IMR-90 (cell line): ENCODE measurements around the gene WDR91. TPM values are rescaled to one million over a fixed set of nuclear protein-coding genes. Genes with fewer than 3 reads are reported as not detected.
A peak's percentile ranks its signal among the peaks of the same experiment; 100 is the strongest.

Experiments used
- ATAC-seq: fragments of 200-7000 bp; cut with Tn5 transposase; 2 replicates; pipeline ENCODE4 v1.9.1; 2020; ENCODE audit warnings: low read depth, mild to moderate bottlenecking, moderate library complexity
- BruUV-seq: library from RNA; stranded (reverse); fragments of 400-500 nt; replicated peaks from 2 replicates; lab custom pipeline; 2021; lab: Mats Ljungman, UMichigan
- CTCF ChIA-PET: fragments of 300-600 bp; formaldehyde crosslinking; extraction: SDS; loops from one replicate; lab custom pipeline; 2021; ENCODE audit warnings: antibody characterized with exemption; lab: Yijun Ruan, JAX
- POLR2A ChIA-PET: fragments of 300-600 bp; sonication (Branson Sonifier 250); formaldehyde crosslinking; loops from one replicate; lab custom pipeline; 2022; ENCODE audit warnings: antibody characterized with exemption; ENCODE audit not compliant: unreplicated experiment; lab: Charles Lee
- DNase-seq: peaks from one replicate; pipeline ENCODE4 v3.0.0; 2013
- H2AFZ ChIP-seq: replicated peaks from 2 replicates; pipeline ENCODE3; 2013; ENCODE audit warnings: low read length, mild to moderate bottlenecking; ENCODE audit not compliant: poor library complexity
- H2AK5ac ChIP-seq: 2 replicates; pipeline ENCODE4 v1.6.1; 2013; ENCODE audit warnings: low read depth, low read length, inconsistent platforms
- H2AK9ac ChIP-seq: replicated peaks from 2 replicates; pipeline ENCODE3; 2013; ENCODE audit warnings: mild to moderate bottlenecking, low read depth, low read length, moderate library complexity; ENCODE audit not compliant: poor library complexity
- H2BK120ac ChIP-seq: 2 replicates; pipeline ENCODE4 v1.6.1; 2013; ENCODE audit warnings: low read depth, low read length, inconsistent platforms
- H2BK15ac ChIP-seq: 3 replicates; pipeline ENCODE4 v1.6.1; 2013; ENCODE audit warnings: low read depth, low read length, inconsistent platforms
- H2BK20ac ChIP-seq: 2 replicates; pipeline ENCODE4 v1.6.1; 2013; ENCODE audit warnings: low read depth, mild to moderate bottlenecking, inconsistent platforms, low read length, moderate library complexity
- H2BK5ac ChIP-seq: 2 replicates; pipeline ENCODE4 v1.6.1; 2013; ENCODE audit warnings: mild to moderate bottlenecking, low read depth, low read length, inconsistent platforms; ENCODE audit not compliant: poor library complexity, severe bottlenecking
- H3K14ac ChIP-seq: replicated peaks from 2 replicates; pipeline ENCODE4 v1.6.1; 2013; ENCODE audit warnings: low read depth, low read length, inconsistent platforms
- H3K18ac ChIP-seq: 2 replicates; pipeline ENCODE4 v1.6.1; 2013; ENCODE audit warnings: low read depth, low read length, control low read depth
- H3K23ac ChIP-seq: 2 replicates; pipeline ENCODE4 v1.6.1; 2013; ENCODE audit warnings: low read depth, low read length, inconsistent platforms
- H3K27ac ChIP-seq: 2 replicates; pipeline ENCODE4 v1.5.1; 2013; ENCODE audit warnings: mild to moderate bottlenecking, control low read depth, low read length; ENCODE audit not compliant: insufficient read depth
- H3K27me3 ChIP-seq: 2 replicates; pipeline ENCODE4 v1.6.1; 2013; ENCODE audit warnings: low read length; ENCODE audit not compliant: control insufficient read depth, insufficient read depth
- H3K36me3 ChIP-seq: 2 replicates; pipeline ENCODE4 v1.6.1; 2013; ENCODE audit warnings: low read length, mixed read lengths; ENCODE audit not compliant: control insufficient read depth, insufficient read depth
- H3K4ac ChIP-seq: 2 replicates; pipeline ENCODE4 v1.6.1; 2013; ENCODE audit warnings: low read depth, low read length, inconsistent platforms
- H3K4me1 ChIP-seq: 2 replicates; pipeline ENCODE4 v1.6.1; 2013; ENCODE audit warnings: low read length, mixed read lengths; ENCODE audit not compliant: control insufficient read depth, insufficient read depth
- H3K4me2 ChIP-seq: 2 replicates; pipeline ENCODE4 v1.6.1; 2013; ENCODE audit warnings: low read depth, mild to moderate bottlenecking, control low read depth, low read length, moderate library complexity
- H3K4me3 ChIP-seq: 2 replicates; pipeline ENCODE4 v1.5.1; 2013; ENCODE audit warnings: low read depth, mild to moderate bottlenecking, control low read depth, low read length, moderate library complexity; ENCODE audit not compliant: insufficient read depth
- H3K56ac ChIP-seq: 2 replicates; pipeline ENCODE4 v1.6.1; 2013; ENCODE audit warnings: low read length, inconsistent platforms; ENCODE audit not compliant: insufficient read depth; ENCODE audit errors: extremely low read depth
- H3K79me1 ChIP-seq, 2 experiments: 2 replicates each; pipeline ENCODE4 v1.6.1; 2013; ENCODE audit warnings: low read length in 2 of 2, inconsistent platforms in 1 of 2, low read depth in 1 of 2
- H3K9ac ChIP-seq: 2 replicates; pipeline ENCODE4 v1.6.1; 2013; ENCODE audit warnings: low read depth, low read length, control low read depth
- H3K9me1 ChIP-seq: 2 replicates; pipeline ENCODE4 v1.6.1; 2013; ENCODE audit warnings: low read length, inconsistent platforms; ENCODE audit not compliant: insufficient read depth
- H3K9me3 ChIP-seq: 2 replicates; pipeline ENCODE4 v1.6.1; 2013; ENCODE audit warnings: low read length; ENCODE audit not compliant: control insufficient read depth, insufficient read depth
- H4K20me1 ChIP-seq: 2 replicates; pipeline ENCODE4 v1.6.1; 2013; ENCODE audit warnings: low read length, inconsistent platforms; ENCODE audit not compliant: insufficient read depth
- H4K5ac ChIP-seq: 2 replicates; pipeline ENCODE4 v1.6.1; 2013; ENCODE audit warnings: mild to moderate bottlenecking, low read depth, low read length, control low read depth
- H4K8ac ChIP-seq, 2 experiments: 2 replicates each; pipeline ENCODE4 v1.6.1; 2013; ENCODE audit warnings: low read depth in 2 of 2, low read length in 2 of 2, control low read depth in 1 of 2, inconsistent platforms in 1 of 2
- H4K91ac ChIP-seq: 2 replicates; pipeline ENCODE4 v1.6.1; 2013; ENCODE audit warnings: low read depth, low read length, inconsistent platforms; ENCODE audit not compliant: insufficient read depth
- CEBPB ChIP-seq: IDR thresholded peaks from 2 replicates; pipeline ENCODE4 v1.6.1; 2012; ENCODE audit warnings: low read depth, low read length, improper control_type of control experiment
- CHD1 ChIP-seq: IDR thresholded peaks from 2 replicates; pipeline ENCODE4 v1.6.1; 2012; ENCODE audit warnings: low read depth, low read length, improper control_type of control experiment
- CTCF ChIP-seq: conservative IDR thresholded peaks from 2 replicates; pipeline ENCODE4 v1.5.1; 2012; ENCODE audit warnings: mild to moderate bottlenecking, low read depth, low read length, improper control_type of control experiment
- MAFK ChIP-seq: IDR thresholded peaks from 2 replicates; pipeline ENCODE4 v1.6.1; 2012; ENCODE audit warnings: low read depth, low read length, improper control_type of control experiment
- MAZ ChIP-seq: IDR thresholded peaks from 2 replicates; pipeline ENCODE4 v1.6.1; 2012; ENCODE audit warnings: low read depth, mild to moderate bottlenecking, low read length, improper control_type of control experiment, moderate library complexity, borderline replicate concordance
- MXI1 ChIP-seq: IDR thresholded peaks from 2 replicates; pipeline ENCODE4 v1.6.1; 2012; ENCODE audit warnings: low read depth, mild to moderate bottlenecking, low read length, moderate library complexity, borderline replicate concordance
- NFE2L2 ChIP-seq: fragments of 150-350 bp; IDR thresholded peaks from 2 replicates; pipeline ENCODE4 v1.6.1; 2016; ENCODE audit warnings: low read depth, mild to moderate bottlenecking, low read length
- POLR2A ChIP-seq: IDR thresholded peaks from 2 replicates; pipeline ENCODE4 v1.6.1; 2012; ENCODE audit warnings: mild to moderate bottlenecking, low read depth, low read length
- RAD21 ChIP-seq: IDR thresholded peaks from 2 replicates; pipeline ENCODE4 v1.6.1; 2012; ENCODE audit warnings: low read length, improper control_type of control experiment
- RFX5 ChIP-seq: IDR thresholded peaks from 2 replicates; pipeline ENCODE4 v1.8.0; 2012; ENCODE audit warnings: low read depth, mild to moderate bottlenecking, low read length, moderate library complexity
- SMC3 ChIP-seq: fragments of 150-350 bp; IDR thresholded peaks from 2 replicates; pipeline ENCODE4 v1.6.1; 2016; ENCODE audit warnings: low read depth, mild to moderate bottlenecking, antibody characterized with exemption, low read length, moderate library complexity
- USF2 ChIP-seq: fragments of 150-350 bp; IDR thresholded peaks from 2 replicates; pipeline ENCODE4 v1.6.1; 2017; ENCODE audit warnings: mild to moderate bottlenecking, antibody characterized with exemption, low read length, low read depth
- WGBS, 2 experiments: methylation state at CpG; one replicate each; pipeline versions ENCODE4 v1.1.5 to v1.1.7; 2013; ENCODE audit warnings: missing lambda C conversion rate in 2 of 2; ENCODE audit not compliant: insufficient read length in 1 of 2; ENCODE audit errors: extremely low coverage in 2 of 2; 5-methylcytosine and 5-hydroxymethylcytosine counted together
- dilution Hi-C: fragments of 300-500 bp; cut with HindIII; formaldehyde crosslinking; loops from one replicate; pipeline ENCODE4 v1.14.3; 2018; ENCODE audit warnings: low sequenced_read_pairs; ENCODE audit not compliant: unreplicated experiment
- in situ Hi-C: fragments of 300-500 bp; cut with MboI; formaldehyde crosslinking; loops from 3 replicates; pipeline ENCODE4 v1.14.3; 2019; ENCODE audit warnings: low sequenced_read_pairs, inconsistent platforms, mixed read lengths
- intact Hi-C: fragments of 100-400 bp; cut with micrococcal nuclease; formaldehyde crosslinking; loops from 2 replicates; pipeline ENCODE4 v1.10.0; 2022
- polyA plus RNA-seq, 3 experiments: library from polyadenylated mRNA; depleted of rRNA; stranded (reverse); fragments of >200 nt; gene quantifications; 2 replicates each; pipeline ENCODE4 v1.2.3, GENCODE V29; 2012; ENCODE audit warnings: low replicate concordance in 1 of 3
- total RNA-seq: library from RNA; depleted of rRNA; stranded (reverse); fragments of >200 nt; gene quantifications from 2 replicates; pipeline ENCODE4 v1.2.3, GENCODE V29; 2012
- TF ChIP-seq, protein P1 (sequence below): fragments of 150-350 bp; IDR thresholded peaks from 2 replicates; pipeline ENCODE4 v1.6.1; 2016; ENCODE audit warnings: low read depth, mild to moderate bottlenecking, low read length, moderate library complexity, borderline replicate concordance

The WDR91 gene
- total and polyA plus RNA-seq, 2 of the 4 experiments (the other 2 are of a cell fraction): 5.2 to 10.3 TPM

- Histone ChIP-seq H3K36me3 (peaks cover 18% of the 10 kb centered on the region), H3K4me3 (no peak overlapping the region), H4K20me1 (no peaks in the 10 kb centered on the region), H2BK5ac (no peak overlapping the region), H3K4me1 (peaks cover 16% of the 10 kb centered on the region), H3K9ac (no peak overlapping the region), H3K9me1 (peaks cover 4% of the 10 kb centered on the region), H3K18ac (peak overlapping the region; percentile 61), H4K91ac (peak overlapping the region; percentile 55), H2BK20ac (peak overlapping the region; percentile 61), H3K27me3 (no peaks in the 10 kb centered on the region), H2AFZ (no peak overlapping the region), H3K23ac (0 out of 2 replicates have a peak overlapping the region, but pooled peaks have one; percentile 12), H3K14ac (peak overlapping the region; percentile 58; the same call in 1 of the 2 replicates), H3K79me1 (peaks cover 0 to 36% of the 10 kb centered on the region in 2 experiments; a peak in 2 of 4 replicates), H2BK15ac (peak overlapping the region; percentile 45; the same call in 1 of the 3 replicates), H3K4me2 (no peak overlapping the region; the same call in 1 of the 2 replicates), H2AK9ac (peak overlapping the region; percentile 44), H2AK5ac (peak overlapping the region; percentile 59; the same call in 1 of the 2 replicates), H4K5ac (peak overlapping the region; percentile 78), H3K56ac (no peak overlapping the region), H3K4ac (peak overlapping the region; percentile 51), H3K27ac (peak overlapping the region; percentile 24), H2BK120ac (peak overlapping the region; percentile 58), H3K9me3 (0 out of 2 replicates have a peak, but pooled peaks cover under 1% of the 10 kb centered on the region), H4K8ac (peak overlapping the region; percentile 35 to 62; a peak in 2 of 4 replicates)
- no TSS peak for BruUV-seq
- dilution Hi-C loops: no loop called here
- CTCF ChIA-PET: interaction anchor here (0.7 to 1.1 kb wide), 5 partner anchors 10 to 175 kb away, joined by 3 read pairs; partner anchors contain the start of genes AGBL3, CYREN and TMEM140
- intact Hi-C loops: no loop called here
- ATAC-seq (peak; percentile 36), DNase-seq (peak; percentile 14)
- POLR2A ChIA-PET: interaction anchor here (0.7 kb wide), 1 partner anchor 846 kb away, joined by 3 read pairs; no protein-coding TSS in a partner anchor
- 85% methylated on average over 5 of the region's 9 CpGs; no CpG with 5 or more reads in 1 of the 2 experiments for WGBS, 2 experiments
- in situ Hi-C loops: loop anchor here (10.0 kb wide), 2 partner anchors 176 to 476 kb away; partner anchors contain the start of gene AGBL3
- TF ChIP-seq MAZ (no peak), MAFK (no peak; the same call in 1 of the 2 replicates), NFE2L2 (no peak), SMC3 (no peak), CTCF (no peak), MXI1 (no peak), RAD21 (no peak), CEBPB (no peak), USF2 (no peak), POLR2A (no peak), CHD1 (no peak), RFX5 (no peak)
- TF ChIP-seq, protein P1, sequence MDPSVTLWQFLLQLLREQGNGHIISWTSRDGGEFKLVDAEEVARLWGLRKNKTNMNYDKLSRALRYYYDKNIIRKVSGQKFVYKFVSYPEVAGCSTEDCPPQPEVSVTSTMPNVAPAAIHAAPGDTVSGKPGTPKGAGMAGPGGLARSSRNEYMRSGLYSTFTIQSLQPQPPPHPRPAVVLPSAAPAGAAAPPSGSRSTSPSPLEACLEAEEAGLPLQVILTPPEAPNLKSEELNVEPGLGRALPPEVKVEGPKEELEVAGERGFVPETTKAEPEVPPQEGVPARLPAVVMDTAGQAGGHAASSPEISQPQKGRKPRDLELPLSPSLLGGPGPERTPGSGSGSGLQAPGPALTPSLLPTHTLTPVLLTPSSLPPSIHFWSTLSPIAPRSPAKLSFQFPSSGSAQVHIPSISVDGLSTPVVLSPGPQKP: no peak
Observed at GRCh38 chr7:135160858-135161653, 50.3 kb downstream of the WDR91 start.
